Measurements from ENCODE around the gene SHISA6. TPM values are rescaled to one million over a fixed set of nuclear protein-coding genes. Genes with fewer than 3 reads are reported as not detected.

SHISA6 gene
- total RNA-seq, 1 donor from 2014 or later: 3.3 TPM

DNA sequence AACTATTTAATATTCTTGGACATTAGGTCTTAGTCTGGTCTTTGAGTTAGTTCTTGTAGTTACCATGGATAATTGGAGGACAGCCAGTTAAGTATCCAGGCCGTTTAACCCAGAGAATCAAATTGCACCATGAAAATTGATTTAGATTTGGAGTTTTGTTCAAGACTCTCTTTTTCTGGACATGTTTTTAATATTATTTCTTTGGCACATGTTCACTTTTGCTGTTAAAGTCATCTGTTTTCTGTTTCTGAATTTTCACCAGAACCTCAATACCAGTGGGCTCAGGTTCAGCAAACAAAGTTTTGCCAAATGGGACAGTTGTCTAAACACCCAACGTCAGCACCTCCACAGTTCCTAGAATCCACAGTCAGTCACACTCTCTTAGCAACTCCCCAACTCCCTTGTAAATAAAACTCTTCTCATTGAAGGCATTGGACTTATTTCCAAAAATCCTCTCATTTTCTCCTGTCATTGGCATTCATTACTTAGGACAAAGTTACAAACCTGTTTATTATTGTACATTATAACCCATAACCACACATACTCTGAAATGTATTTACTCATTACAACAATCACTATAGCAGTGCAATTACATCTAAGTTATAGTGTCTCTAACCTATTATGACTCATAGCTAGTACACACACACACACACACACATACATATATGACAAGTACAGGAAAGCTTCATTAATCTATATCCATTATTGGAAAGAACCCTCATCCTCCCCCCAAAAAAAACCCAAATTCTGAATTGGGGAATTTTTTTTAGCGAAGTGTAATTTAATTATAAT lies 323.8 kb downstream of the SHISA6 start:
- no peak overlapping the region for H3K27ac ChIP-seq
- no peak overlapping the region for H3K9ac ChIP-seq
- H3K9me3 Mint-ChIP-seq: no peaks in the 10 kb centered on the region
- H3K36me3 ChIP-seq: no peaks in the 10 kb centered on the region
- no peaks in the 10 kb centered on the region for H3K9me3 ChIP-seq (ENCODE audit: low read depth)
- H3K4me1 Mint-ChIP-seq: peaks cover 7% of the 10 kb centered on the region
- H3K4me3 Mint-ChIP-seq: no peak overlapping the region
- H3K4me1 ChIP-seq: no peaks in the 10 kb centered on the region
- no peak overlapping the region for H3K4me3 ChIP-seq
- H3K27me3 ChIP-seq: no peaks in the 10 kb centered on the region
- H3F3A ChIP-seq (ENCODE audit: low read depth): no peaks in the 10 kb centered on the region
- no peaks in the 10 kb centered on the region for H4K20me1 ChIP-seq (ENCODE audit: low read depth)
- TF ChIP-seq EZH2 (IDR thresholded peaks at IDR 0.05) (no peak), EZH2phosphoT487 (IDR thresholded peaks at IDR 0.05) (no peak)
- TF ChIP-seq, protein P1, sequence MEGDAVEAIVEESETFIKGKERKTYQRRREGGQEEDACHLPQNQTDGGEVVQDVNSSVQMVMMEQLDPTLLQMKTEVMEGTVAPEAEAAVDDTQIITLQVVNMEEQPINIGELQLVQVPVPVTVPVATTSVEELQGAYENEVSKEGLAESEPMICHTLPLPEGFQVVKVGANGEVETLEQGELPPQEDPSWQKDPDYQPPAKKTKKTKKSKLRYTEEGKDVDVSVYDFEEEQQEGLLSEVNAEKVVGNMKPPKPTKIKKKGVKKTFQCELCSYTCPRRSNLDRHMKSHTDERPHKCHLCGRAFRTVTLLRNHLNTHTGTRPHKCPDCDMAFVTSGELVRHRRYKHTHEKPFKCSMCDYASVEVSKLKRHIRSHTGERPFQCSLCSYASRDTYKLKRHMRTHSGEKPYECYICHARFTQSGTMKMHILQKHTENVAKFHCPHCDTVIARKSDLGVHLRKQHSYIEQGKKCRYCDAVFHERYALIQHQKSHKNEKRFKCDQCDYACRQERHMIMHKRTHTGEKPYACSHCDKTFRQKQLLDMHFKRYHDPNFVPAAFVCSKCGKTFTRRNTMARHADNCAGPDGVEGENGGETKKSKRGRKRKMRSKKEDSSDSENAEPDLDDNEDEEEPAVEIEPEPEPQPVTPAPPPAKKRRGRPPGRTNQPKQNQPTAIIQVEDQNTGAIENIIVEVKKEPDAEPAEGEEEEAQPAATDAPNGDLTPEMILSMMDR (IDR thresholded peaks at IDR 0.05): no peak
- no peak overlapping the region for H2AFZ ChIP-seq (replicated peaks)
- H3K27ac Mint-ChIP-seq: no peak overlapping the region
- H3K27me3 Mint-ChIP-seq (ENCODE audit: insufficient read depth, low read depth): peaks cover 6% of the 10 kb centered on the region
- H3K36me3 Mint-ChIP-seq: no peaks in the 10 kb centered on the region
- H3K4me2 ChIP-seq: no peak overlapping the region
- DNase-seq (ENCODE audit: low spot score): no peak
- H3K79me2 ChIP-seq (ENCODE audit: low read depth): no peaks in the 10 kb centered on the region

DNA sequence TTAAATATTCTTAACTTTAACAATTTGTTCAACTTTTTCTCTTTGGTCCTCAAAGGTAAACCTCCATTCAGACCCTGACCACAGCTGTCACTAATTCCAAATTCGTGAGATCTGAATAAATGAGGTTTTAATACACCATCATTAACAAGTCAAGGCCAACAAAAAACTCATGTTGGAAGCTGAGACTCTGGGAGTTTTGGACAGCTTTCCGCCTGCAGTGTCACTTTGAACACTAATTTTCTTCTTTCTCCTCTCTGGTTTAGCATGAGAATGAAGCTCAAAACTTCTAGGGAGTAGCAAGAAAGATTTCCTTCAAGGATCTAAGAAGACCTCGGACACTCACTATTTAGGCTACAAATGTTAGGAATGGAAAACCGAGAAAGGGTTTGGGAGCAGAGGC lies 324.6 kb downstream of the SHISA6 start:
- H3F3A ChIP-seq (ENCODE audit: low read depth): no peaks in the 10 kb centered on the region
- Mint-ChIP-seq H3K4me3 (no peak overlapping the region), H3K36me3 (no peaks in the 10 kb centered on the region), H3K27me3 (ENCODE audit: insufficient read depth, low read depth) (peaks cover 6% of the 10 kb centered on the region), H3K4me1 (peaks cover 7% of the 10 kb centered on the region), H3K27ac (no peak overlapping the region), H3K9me3 (no peaks in the 10 kb centered on the region)
- DNase-seq (ENCODE audit: low spot score): no peak
- H3K9me3 ChIP-seq (ENCODE audit: low read depth): no peaks in the 10 kb centered on the region
- no peaks in the 10 kb centered on the region for H3K27me3 ChIP-seq
- H3K4me2 ChIP-seq: no peak overlapping the region
- H4K20me1 ChIP-seq (ENCODE audit: low read depth): no peaks in the 10 kb centered on the region
- no peaks in the 10 kb centered on the region for H3K4me1 ChIP-seq
- no peaks in the 10 kb centered on the region for H3K79me2 ChIP-seq (ENCODE audit: low read depth)
- no peak overlapping the region for H3K27ac ChIP-seq
- H3K4me3 ChIP-seq: no peak overlapping the region
- TF ChIP-seq, protein P1 (IDR thresholded peaks at IDR 0.05): no peak
- TF ChIP-seq EZH2phosphoT487 (IDR thresholded peaks at IDR 0.05): no peak
- no peak for TF ChIP-seq EZH2 (IDR thresholded peaks at IDR 0.05)
- no peak overlapping the region for H3K9ac ChIP-seq
- H2AFZ ChIP-seq (replicated peaks): no peak overlapping the region
- H3K36me3 ChIP-seq: no peaks in the 10 kb centered on the region

DNA sequence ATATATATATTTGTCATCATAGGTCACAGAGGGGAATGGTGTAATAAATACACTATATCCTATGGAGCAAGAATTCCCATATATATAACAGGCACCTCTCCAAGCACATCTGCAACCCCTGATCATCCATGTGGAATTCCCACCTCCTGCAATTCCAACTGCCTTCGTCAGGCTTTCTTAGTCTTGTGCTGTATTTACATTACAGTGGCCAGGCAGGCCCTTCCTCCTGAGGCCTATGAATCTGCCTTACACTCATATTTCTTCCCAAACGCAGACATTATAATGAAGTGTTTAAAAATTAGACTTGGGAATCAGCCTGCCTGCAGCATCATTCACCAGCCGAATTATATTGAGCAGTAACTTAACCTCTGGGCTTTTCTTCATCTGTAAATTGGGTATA lies 338.0 kb downstream of the SHISA6 start:
- no peaks in the 10 kb centered on the region for H3K4me1 Mint-ChIP-seq
- no peak overlapping the region for H3K27ac Mint-ChIP-seq
- Histone ChIP-seq H3K4me1 (peaks cover 7% of the 10 kb centered on the region), H3K4me3 (no peak overlapping the region), H3K27ac (no peak overlapping the region), H3K9ac (no peak overlapping the region), H4K20me1 (ENCODE audit: low read depth) (no peaks in the 10 kb centered on the region), H3K27me3 (no peaks in the 10 kb centered on the region), H3K4me2 (no peak overlapping the region), H3K79me2 (ENCODE audit: low read depth) (no peaks in the 10 kb centered on the region), H2AFZ (replicated peaks) (no peak overlapping the region), H3K36me3 (no peaks in the 10 kb centered on the region), H3F3A (ENCODE audit: low read depth) (no peaks in the 10 kb centered on the region), H3K9me3 (ENCODE audit: low read depth) (no peaks in the 10 kb centered on the region)
- no peaks in the 10 kb centered on the region for H3K36me3 Mint-ChIP-seq
- H3K9me3 Mint-ChIP-seq: no peaks in the 10 kb centered on the region
- peaks cover 2% of the 10 kb centered on the region for H3K27me3 Mint-ChIP-seq (ENCODE audit: insufficient read depth, low read depth)
- H3K4me3 Mint-ChIP-seq: no peak overlapping the region
- DNase-seq (ENCODE audit: low spot score): no peak
- no peak for TF ChIP-seq EZH2 (IDR thresholded peaks at IDR 0.05)
- TF ChIP-seq, protein P1 (IDR thresholded peaks at IDR 0.05): no peak
- no peak for TF ChIP-seq EZH2phosphoT487 (IDR thresholded peaks at IDR 0.05)
